ENCODE results near the gene CD248. TPM values are rescaled to one million over a fixed set of nuclear protein-coding genes. Genes with fewer than 3 reads are reported as not detected.

CD248 gene
- total RNA-seq, 1 experiment from 2014 or later = 2.6 TPM

DNA sequence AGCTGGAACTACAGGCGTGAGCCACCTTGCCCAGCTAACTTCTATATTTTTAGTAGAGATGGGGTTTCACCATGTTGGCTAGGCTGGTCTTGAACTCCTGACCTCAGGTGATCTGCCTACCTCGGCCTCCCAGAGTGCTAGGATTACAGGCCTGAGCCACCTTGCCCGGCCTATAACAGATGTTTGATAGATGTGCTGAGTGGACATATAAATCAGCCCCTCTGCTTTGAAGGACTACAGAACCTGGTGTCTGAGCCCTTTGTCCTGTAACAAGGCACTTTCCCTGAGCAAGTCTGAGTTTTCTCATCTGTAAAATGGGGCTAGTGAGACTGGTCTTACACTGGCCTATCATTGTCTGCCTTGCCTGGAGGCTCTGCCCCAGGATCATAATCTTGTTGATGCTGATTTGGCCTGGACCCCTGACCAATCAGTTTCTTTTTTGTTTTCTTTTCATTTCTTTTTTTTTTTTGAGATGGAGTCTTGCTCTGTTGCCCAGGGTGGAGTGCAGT, 12.4 kb upstream of the CD248 start:
- ChIA-PET CTCF (interaction anchor here (0.9 to 8.7 kb wide), 12 partner anchors 9 to 162 kb away, joined by 3 to 319 read pairs (median 5); partner anchors contain the start of genes CD248 and YIF1A), POLR2A (interaction anchor here (0.9 to 1.1 kb wide), 2 partner anchors 17 to 47 kb away, joined by 3 to 7 read pairs; no protein-coding TSS in a partner anchor)
- Mint-ChIP-seq H3K27me3 (ENCODE audit: low read depth) (peaks cover 11% of the 10 kb centered on the region), H3K36me3 (no peaks in the 10 kb centered on the region), H3K4me1 (peaks cover 15% of the 10 kb centered on the region), H3K9me3 (no peaks in the 10 kb centered on the region), H3K27ac (no peak overlapping the region), H3K4me3 (no peak overlapping the region)
- DNase-seq (ENCODE audit: low spot score) (no peak), ATAC-seq (no peak)
- no peak for TF ChIP-seq ZNF396 (CRISPR knock-in tag; IDR thresholded peaks at IDR 0.05; ENCODE audit: borderline replicate concordance)
- TF ChIP-seq, protein P1, sequence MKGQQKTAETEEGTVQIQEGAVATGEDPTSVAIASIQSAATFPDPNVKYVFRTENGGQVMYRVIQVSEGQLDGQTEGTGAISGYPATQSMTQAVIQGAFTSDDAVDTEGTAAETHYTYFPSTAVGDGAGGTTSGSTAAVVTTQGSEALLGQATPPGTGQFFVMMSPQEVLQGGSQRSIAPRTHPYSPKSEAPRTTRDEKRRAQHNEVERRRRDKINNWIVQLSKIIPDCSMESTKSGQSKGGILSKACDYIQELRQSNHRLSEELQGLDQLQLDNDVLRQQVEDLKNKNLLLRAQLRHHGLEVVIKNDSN (CRISPR knock-in tag; IDR thresholded peaks at IDR 0.05) = no peak
- no peak for TF ChIP-seq FOXP1 (CRISPR knock-in tag; IDR thresholded peaks at IDR 0.05; ENCODE audit: borderline replicate concordance)
- TF ChIP-seq, protein P2, sequence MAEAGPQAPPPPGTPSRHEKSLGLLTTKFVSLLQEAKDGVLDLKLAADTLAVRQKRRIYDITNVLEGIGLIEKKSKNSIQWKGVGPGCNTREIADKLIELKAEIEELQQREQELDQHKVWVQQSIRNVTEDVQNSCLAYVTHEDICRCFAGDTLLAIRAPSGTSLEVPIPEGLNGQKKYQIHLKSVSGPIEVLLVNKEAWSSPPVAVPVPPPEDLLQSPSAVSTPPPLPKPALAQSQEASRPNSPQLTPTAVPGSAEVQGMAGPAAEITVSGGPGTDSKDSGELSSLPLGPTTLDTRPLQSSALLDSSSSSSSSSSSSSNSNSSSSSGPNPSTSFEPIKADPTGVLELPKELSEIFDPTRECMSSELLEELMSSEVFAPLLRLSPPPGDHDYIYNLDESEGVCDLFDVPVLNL (CRISPR knock-in tag; IDR thresholded peaks at IDR 0.05; ENCODE audit: borderline replicate concordance, low read depth) = no peak
- TF ChIP-seq IRF2 (CRISPR knock-in tag; IDR thresholded peaks at IDR 0.05; ENCODE audit: borderline replicate concordance, low read depth) = no peak
- no peak for TF ChIP-seq ZNF317 (CRISPR knock-in tag; IDR thresholded peaks at IDR 0.05; ENCODE audit: borderline replicate concordance, low read depth)
- TF ChIP-seq, protein P3, sequence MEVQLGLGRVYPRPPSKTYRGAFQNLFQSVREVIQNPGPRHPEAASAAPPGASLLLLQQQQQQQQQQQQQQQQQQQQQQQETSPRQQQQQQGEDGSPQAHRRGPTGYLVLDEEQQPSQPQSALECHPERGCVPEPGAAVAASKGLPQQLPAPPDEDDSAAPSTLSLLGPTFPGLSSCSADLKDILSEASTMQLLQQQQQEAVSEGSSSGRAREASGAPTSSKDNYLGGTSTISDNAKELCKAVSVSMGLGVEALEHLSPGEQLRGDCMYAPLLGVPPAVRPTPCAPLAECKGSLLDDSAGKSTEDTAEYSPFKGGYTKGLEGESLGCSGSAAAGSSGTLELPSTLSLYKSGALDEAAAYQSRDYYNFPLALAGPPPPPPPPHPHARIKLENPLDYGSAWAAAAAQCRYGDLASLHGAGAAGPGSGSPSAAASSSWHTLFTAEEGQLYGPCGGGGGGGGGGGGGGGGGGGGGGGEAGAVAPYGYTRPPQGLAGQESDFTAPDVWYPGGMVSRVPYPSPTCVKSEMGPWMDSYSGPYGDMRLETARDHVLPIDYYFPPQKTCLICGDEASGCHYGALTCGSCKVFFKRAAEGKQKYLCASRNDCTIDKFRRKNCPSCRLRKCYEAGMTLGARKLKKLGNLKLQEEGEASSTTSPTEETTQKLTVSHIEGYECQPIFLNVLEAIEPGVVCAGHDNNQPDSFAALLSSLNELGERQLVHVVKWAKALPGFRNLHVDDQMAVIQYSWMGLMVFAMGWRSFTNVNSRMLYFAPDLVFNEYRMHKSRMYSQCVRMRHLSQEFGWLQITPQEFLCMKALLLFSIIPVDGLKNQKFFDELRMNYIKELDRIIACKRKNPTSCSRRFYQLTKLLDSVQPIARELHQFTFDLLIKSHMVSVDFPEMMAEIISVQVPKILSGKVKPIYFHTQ (CRISPR knock-in tag; IDR thresholded peaks at IDR 0.05) = no peak
- TF ChIP-seq, protein P4, sequence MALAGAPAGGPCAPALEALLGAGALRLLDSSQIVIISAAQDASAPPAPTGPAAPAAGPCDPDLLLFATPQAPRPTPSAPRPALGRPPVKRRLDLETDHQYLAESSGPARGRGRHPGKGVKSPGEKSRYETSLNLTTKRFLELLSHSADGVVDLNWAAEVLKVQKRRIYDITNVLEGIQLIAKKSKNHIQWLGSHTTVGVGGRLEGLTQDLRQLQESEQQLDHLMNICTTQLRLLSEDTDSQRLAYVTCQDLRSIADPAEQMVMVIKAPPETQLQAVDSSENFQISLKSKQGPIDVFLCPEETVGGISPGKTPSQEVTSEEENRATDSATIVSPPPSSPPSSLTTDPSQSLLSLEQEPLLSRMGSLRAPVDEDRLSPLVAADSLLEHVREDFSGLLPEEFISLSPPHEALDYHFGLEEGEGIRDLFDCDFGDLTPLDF (CRISPR knock-in tag; IDR thresholded peaks at IDR 0.05) = no peak

DNA sequence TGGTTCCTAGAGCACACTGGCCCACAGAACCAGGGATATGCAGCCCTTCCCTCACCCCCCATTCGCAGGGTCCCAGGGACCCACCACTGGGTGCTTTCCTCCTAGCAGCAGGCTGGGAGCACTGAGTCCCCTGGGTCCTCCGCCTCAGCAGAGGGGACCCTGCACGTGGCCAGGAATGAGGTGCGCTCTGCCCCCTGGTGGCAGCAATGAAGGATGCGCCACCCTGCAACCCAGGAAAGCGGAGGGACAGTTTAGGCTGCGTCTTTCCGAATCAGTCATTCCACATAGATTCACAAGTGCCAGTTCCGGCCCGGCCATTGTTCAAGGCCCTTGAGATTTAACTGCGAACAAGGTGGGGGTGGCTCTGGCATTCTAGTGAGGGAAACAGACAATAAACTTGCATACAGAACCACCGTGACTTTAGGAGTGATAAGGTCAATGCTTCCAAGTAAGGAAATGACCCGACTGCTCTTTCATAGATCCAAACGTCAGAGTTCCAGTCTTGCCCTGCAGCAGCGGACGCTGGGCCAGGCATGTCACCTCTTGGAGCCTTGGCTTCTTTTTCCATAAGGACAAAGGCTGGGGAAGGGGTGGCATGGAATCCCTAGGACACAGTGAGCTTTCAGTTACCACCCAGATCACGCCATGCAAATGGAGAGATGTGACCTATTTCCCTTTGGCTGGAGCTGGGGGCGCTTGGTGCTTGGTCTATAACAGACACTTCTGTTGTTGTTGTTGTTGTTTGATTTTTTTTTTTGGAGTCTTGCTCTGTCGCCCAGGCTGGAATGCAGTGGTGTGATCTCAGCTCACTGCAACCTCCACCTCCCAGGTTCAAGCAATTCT, 11.7 kb upstream of the CD248 start:
- ChIA-PET CTCF (interaction anchor here (0.9 to 8.7 kb wide), 11 partner anchors 10 to 163 kb away, joined by 3 to 319 read pairs (median 5); partner anchors contain the start of genes CD248 and YIF1A), POLR2A (interaction anchor here (0.9 to 1.1 kb wide), 2 partner anchors 16 to 46 kb away, joined by 3 to 7 read pairs; no protein-coding TSS in a partner anchor)
- H3K9me3 Mint-ChIP-seq = 0 out of 2 replicates have a peak, but pooled peaks cover 2% of the 10 kb centered on the region
- peak overlapping the region; percentile 50 for H3K4me3 Mint-ChIP-seq
- peaks cover 15% of the 10 kb centered on the region for H3K4me1 Mint-ChIP-seq
- no peaks in the 10 kb centered on the region for H3K36me3 Mint-ChIP-seq
- ATAC-seq (peak; percentile 83), DNase-seq (ENCODE audit: low spot score) (peak; percentile 85)
- H3K27ac Mint-ChIP-seq = no peak overlapping the region
- H3K27me3 Mint-ChIP-seq (ENCODE audit: low read depth) = peaks cover 11% of the 10 kb centered on the region
- TF ChIP-seq, protein P1 (CRISPR knock-in tag; IDR thresholded peaks at IDR 0.05) = peak; percentile 88
- peak; percentile 8; the same call in 1 of the 2 replicates for TF ChIP-seq NFE2L1 (CRISPR knock-in tag; IDR thresholded peaks at IDR 0.05)
- TF ChIP-seq, protein P5, sequence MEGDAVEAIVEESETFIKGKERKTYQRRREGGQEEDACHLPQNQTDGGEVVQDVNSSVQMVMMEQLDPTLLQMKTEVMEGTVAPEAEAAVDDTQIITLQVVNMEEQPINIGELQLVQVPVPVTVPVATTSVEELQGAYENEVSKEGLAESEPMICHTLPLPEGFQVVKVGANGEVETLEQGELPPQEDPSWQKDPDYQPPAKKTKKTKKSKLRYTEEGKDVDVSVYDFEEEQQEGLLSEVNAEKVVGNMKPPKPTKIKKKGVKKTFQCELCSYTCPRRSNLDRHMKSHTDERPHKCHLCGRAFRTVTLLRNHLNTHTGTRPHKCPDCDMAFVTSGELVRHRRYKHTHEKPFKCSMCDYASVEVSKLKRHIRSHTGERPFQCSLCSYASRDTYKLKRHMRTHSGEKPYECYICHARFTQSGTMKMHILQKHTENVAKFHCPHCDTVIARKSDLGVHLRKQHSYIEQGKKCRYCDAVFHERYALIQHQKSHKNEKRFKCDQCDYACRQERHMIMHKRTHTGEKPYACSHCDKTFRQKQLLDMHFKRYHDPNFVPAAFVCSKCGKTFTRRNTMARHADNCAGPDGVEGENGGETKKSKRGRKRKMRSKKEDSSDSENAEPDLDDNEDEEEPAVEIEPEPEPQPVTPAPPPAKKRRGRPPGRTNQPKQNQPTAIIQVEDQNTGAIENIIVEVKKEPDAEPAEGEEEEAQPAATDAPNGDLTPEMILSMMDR (IDR thresholded peaks at IDR 0.05) = peak; percentile 98
- no peak for TF ChIP-seq SMAD4 (CRISPR knock-in tag; IDR thresholded peaks at IDR 0.05)
- TF ChIP-seq ETV6 (CRISPR knock-in tag; IDR thresholded peaks at IDR 0.05) = peak; percentile 75
- no peak for TF ChIP-seq ZNF263 (CRISPR knock-in tag; IDR thresholded peaks at IDR 0.05; ENCODE audit: low read depth)
- TF ChIP-seq, protein P6, sequence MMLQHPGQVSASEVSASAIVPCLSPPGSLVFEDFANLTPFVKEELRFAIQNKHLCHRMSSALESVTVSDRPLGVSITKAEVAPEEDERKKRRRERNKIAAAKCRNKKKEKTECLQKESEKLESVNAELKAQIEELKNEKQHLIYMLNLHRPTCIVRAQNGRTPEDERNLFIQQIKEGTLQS (CRISPR knock-in tag; conservative IDR thresholded peaks at IDR 0.05) = no peak
- peak; percentile 72 for TF ChIP-seq ZNF121 (CRISPR knock-in tag; IDR thresholded peaks at IDR 0.05)
- TF ChIP-seq IRF2 (CRISPR knock-in tag; IDR thresholded peaks at IDR 0.05; ENCODE audit: borderline replicate concordance, low read depth) = no peak
- peak; percentile 98 for TF ChIP-seq TEAD1 (CRISPR knock-in tag; IDR thresholded peaks at IDR 0.05)
- no peak for TF ChIP-seq JUN (CRISPR knock-in tag; IDR thresholded peaks at IDR 0.05)
- TF ChIP-seq ELF4 (CRISPR knock-in tag; IDR thresholded peaks at IDR 0.05; ENCODE audit: low read depth) = no peak
- TF ChIP-seq, protein P7, sequence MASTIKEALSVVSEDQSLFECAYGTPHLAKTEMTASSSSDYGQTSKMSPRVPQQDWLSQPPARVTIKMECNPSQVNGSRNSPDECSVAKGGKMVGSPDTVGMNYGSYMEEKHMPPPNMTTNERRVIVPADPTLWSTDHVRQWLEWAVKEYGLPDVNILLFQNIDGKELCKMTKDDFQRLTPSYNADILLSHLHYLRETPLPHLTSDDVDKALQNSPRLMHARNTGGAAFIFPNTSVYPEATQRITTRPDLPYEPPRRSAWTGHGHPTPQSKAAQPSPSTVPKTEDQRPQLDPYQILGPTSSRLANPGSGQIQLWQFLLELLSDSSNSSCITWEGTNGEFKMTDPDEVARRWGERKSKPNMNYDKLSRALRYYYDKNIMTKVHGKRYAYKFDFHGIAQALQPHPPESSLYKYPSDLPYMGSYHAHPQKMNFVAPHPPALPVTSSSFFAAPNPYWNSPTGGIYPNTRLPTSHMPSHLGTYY (CRISPR knock-in tag; IDR thresholded peaks at IDR 0.05) = no peak
